Upper lobe of left lung (tissue), 4 donors: ENCODE data around the gene CDKN2A.

Experiments used
- EP300 ChIP-seq, 4 donors: sonication (generic); formaldehyde crosslinking; IDR thresholded peaks; one replicate each; pipeline ENCODE4 v1.5.1; 2017; ENCODE audit warnings: antibody characterized with exemption in 4 of 4, control low read depth in 2 of 4
- POLR2A ChIP-seq, 4 donors: fragments of 450-650 bp; IDR thresholded peaks; one replicate each; pipeline ENCODE4 v1.5.1; 2016 to 2017; ENCODE audit warnings: antibody characterized with exemption in 4 of 4, mild to moderate bottlenecking in 2 of 4
- POLR2AphosphoS5 ChIP-seq, 2 donors: sonication (generic); formaldehyde crosslinking; IDR thresholded peaks; one replicate each; pipeline ENCODE4 v1.5.1; 2017; ENCODE audit warnings: antibody characterized with exemption in 2 of 2
- TF ChIP-seq, protein P1 (sequence below), 6 experiments: fragments of 450-650 bp in 4 of 6; fragments of 200-600 bp in 2 of 6; sonication (generic) in 2 of 6; IDR thresholded peaks; one replicate each; pipeline ENCODE4 v1.5.1; 2016 to 2019; ENCODE audit warnings: antibody characterized with exemption in 6 of 6

DNA sequence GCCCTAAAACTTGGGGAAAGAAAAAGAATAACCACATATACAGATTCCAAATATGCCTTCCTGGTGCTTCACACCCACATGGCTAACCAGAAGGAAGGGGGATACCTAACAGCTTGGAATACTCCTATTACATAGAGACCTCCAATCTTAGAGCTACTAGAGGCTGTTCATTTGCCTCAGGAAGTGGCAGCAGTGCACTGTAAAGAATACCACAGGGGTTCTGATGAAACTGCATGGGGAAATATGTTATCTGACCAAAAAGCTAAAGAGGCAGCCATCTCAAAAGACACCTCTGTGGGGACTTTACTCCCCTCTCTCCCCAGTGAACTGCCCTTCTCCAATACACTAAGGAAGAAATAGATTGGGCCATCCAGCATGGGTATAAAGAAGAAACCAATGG, 66.4 kb downstream of the CDKN2A start:
- TF ChIP-seq, protein P1, sequence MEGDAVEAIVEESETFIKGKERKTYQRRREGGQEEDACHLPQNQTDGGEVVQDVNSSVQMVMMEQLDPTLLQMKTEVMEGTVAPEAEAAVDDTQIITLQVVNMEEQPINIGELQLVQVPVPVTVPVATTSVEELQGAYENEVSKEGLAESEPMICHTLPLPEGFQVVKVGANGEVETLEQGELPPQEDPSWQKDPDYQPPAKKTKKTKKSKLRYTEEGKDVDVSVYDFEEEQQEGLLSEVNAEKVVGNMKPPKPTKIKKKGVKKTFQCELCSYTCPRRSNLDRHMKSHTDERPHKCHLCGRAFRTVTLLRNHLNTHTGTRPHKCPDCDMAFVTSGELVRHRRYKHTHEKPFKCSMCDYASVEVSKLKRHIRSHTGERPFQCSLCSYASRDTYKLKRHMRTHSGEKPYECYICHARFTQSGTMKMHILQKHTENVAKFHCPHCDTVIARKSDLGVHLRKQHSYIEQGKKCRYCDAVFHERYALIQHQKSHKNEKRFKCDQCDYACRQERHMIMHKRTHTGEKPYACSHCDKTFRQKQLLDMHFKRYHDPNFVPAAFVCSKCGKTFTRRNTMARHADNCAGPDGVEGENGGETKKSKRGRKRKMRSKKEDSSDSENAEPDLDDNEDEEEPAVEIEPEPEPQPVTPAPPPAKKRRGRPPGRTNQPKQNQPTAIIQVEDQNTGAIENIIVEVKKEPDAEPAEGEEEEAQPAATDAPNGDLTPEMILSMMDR (IDR thresholded peaks at IDR 0.05) = no peak
- TF ChIP-seq POLR2AphosphoS5 (IDR thresholded peaks at IDR 0.05) (no peak), EP300 (IDR thresholded peaks at IDR 0.05) (no peak), POLR2A (IDR thresholded peaks at IDR 0.05) (no peak)
